BLaER1 (cell line): ENCODE results near the gene DLGAP1.

Experiments used
- H3K27ac ChIP-seq: shearing (Covaris generic); formaldehyde crosslinking; 2 replicates; pipeline ENCODE4 v1.8.1; 2022
- H3K27me3 ChIP-seq: shearing (Covaris generic); formaldehyde crosslinking; 2 replicates; pipeline ENCODE4 v1.8.1; 2022
- H3K36me3 ChIP-seq: shearing (Covaris generic); formaldehyde crosslinking; 2 replicates; pipeline ENCODE4 v1.8.1; 2022
- H3K4me1 ChIP-seq: shearing (Covaris generic); formaldehyde crosslinking; 2 replicates; pipeline ENCODE4 v1.8.1; 2022
- H3K4me2 ChIP-seq: shearing (Covaris generic); formaldehyde crosslinking; 2 replicates; pipeline ENCODE4 v1.8.1; 2022
- H3K4me3 ChIP-seq: shearing (Covaris generic); formaldehyde crosslinking; 2 replicates; pipeline ENCODE4 v1.8.1; 2022
- H3K9ac ChIP-seq: shearing (Covaris generic); formaldehyde crosslinking; 2 replicates; pipeline ENCODE4 v1.8.1; 2022
- H3K9me3 ChIP-seq: shearing (Covaris generic); formaldehyde crosslinking; 2 replicates; pipeline ENCODE4 v1.8.1; 2022
- H4K20me1 ChIP-seq: shearing (Covaris generic); formaldehyde crosslinking; 2 replicates; pipeline ENCODE4 v1.8.1; 2022
- Cebpa-rat ChIP-seq: shearing (Covaris generic); IDR thresholded peaks from 2 replicates; pipeline ENCODE4 v1.8.1; 2022

Gene DLGAP1

GRCh38 chr18:3649633-3650426 is 805.3 kb downstream of the DLGAP1 start:
- H3K9ac ChIP-seq = no peak overlapping the region
- H3K4me3 ChIP-seq = no peak overlapping the region
- no peak for TF ChIP-seq Cebpa-rat
- H3K27me3 ChIP-seq = no peaks in the 10 kb centered on the region
- no peaks in the 10 kb centered on the region for H3K9me3 ChIP-seq
- no peak overlapping the region for H3K4me2 ChIP-seq
- H3K36me3 ChIP-seq = no peaks in the 10 kb centered on the region
- H3K27ac ChIP-seq = no peak overlapping the region
- H4K20me1 ChIP-seq = no peaks in the 10 kb centered on the region
- H3K4me1 ChIP-seq = peaks cover 11% of the 10 kb centered on the region; the same call in 1 of the 2 replicates

DNA sequence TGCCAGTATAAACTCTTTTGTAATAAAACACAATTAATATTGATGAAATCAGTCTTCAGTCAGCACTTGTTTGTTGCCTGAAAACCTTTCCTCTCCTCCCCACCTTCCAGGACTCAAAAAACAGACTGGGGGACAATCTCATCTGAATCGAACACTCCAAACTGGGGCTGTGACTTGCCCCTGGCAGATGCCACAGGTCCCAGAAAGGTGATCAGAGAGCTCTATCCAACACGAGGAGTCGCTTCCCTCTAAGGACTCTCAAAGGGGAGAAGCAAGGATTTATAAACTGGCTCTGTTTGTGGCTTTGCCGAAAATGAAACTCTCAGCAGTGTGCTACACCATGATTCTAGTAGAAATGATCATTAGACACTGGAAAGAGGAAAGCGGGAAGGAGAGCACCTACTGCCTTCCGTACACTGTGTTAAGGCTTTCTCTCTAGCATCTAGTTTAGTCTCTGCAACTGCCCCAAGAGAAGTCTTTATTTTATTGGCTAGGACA is 805.9 kb downstream of the DLGAP1 start:
- Histone ChIP-seq H3K9me3 (no peaks in the 10 kb centered on the region), H3K36me3 (no peaks in the 10 kb centered on the region), H4K20me1 (no peaks in the 10 kb centered on the region), H3K9ac (no peak overlapping the region), H3K27me3 (no peaks in the 10 kb centered on the region), H3K4me1 (peaks cover 11% of the 10 kb centered on the region; the same call in 1 of the 2 replicates), H3K27ac (no peak overlapping the region), H3K4me2 (no peak overlapping the region), H3K4me3 (no peak overlapping the region)
- no peak for TF ChIP-seq Cebpa-rat

DNA sequence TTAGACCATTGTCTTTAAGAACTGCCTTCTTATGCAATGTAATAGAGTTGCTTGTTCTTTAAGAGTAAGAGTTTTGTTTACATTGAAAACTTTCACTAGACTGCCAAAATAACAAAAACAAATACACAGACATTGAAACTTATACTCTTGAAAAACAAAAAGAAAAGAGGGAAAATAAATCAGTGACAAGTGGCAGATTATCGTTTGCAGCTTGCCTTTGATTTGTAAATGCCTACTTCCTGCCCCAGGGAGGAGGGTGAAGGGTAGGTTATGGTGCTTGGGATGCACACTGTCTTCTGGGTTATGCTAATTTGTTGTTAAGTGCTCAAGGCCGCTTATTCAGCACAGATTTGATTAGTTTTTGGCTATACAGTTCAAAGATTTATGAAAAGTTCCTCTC is 806.5 kb downstream of the DLGAP1 start:
- no peaks in the 10 kb centered on the region for H3K27me3 ChIP-seq
- H3K27ac ChIP-seq = no peak overlapping the region
- no peaks in the 10 kb centered on the region for H3K9me3 ChIP-seq
- H3K9ac ChIP-seq = no peak overlapping the region
- TF ChIP-seq Cebpa-rat = no peak
- no peak overlapping the region for H3K4me2 ChIP-seq
- H3K4me1 ChIP-seq = peaks cover 11% of the 10 kb centered on the region; the same call in 1 of the 2 replicates
- H3K36me3 ChIP-seq = no peaks in the 10 kb centered on the region
- no peaks in the 10 kb centered on the region for H4K20me1 ChIP-seq
- H3K4me3 ChIP-seq = no peak overlapping the region

DNA sequence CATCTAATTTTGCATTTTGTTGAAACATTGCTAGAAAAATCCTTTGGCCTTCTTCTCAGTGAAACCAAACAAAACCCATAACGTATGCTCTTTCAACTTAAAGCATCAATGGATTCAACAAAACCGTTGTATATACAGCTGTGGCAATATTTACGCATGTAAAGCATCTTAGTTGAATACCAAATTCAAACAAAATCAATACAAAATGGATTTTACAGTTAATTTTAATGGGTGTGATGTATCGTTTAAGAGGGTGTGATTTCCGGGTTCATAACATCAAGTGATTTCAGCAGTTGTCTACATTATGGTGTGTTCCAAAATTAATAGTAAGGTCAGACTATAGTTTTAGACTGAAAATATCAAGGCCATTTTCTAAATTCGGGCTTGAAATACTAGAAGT is 806.9 kb downstream of the DLGAP1 start:
- H3K4me3 ChIP-seq = no peak overlapping the region
- no peak overlapping the region for H3K9ac ChIP-seq
- TF ChIP-seq Cebpa-rat = no peak
- H3K36me3 ChIP-seq = no peaks in the 10 kb centered on the region
- no peaks in the 10 kb centered on the region for H4K20me1 ChIP-seq
- H3K27ac ChIP-seq = no peak overlapping the region
- H3K4me2 ChIP-seq = no peak overlapping the region
- H3K4me1 ChIP-seq = peaks cover 11% of the 10 kb centered on the region; the same call in 1 of the 2 replicates
- no peaks in the 10 kb centered on the region for H3K27me3 ChIP-seq
- H3K9me3 ChIP-seq = no peaks in the 10 kb centered on the region

DNA sequence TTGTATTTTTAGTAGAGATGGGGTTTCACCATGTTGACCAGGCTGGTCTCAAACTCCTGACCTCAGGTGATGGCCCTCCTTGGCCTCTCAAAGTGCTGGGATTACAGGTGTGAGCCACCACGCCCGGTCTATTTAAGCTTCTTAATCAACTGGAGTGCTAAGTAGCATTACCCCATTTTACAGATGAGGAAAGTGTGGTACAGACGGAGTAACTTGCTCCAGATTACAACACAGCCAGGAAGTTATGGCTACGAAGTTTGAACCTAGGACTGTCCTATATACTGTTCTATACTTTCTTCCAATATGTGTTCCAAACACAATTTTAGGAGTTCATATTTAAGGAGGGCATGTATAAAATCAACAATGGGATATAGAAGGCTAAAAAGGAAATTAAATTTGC is 807.5 kb downstream of the DLGAP1 start:
- H3K27me3 ChIP-seq = no peaks in the 10 kb centered on the region
- no peak for TF ChIP-seq Cebpa-rat
- H3K4me3 ChIP-seq = no peak overlapping the region
- H3K4me2 ChIP-seq = no peak overlapping the region
- H3K36me3 ChIP-seq = no peaks in the 10 kb centered on the region
- no peak overlapping the region for H3K27ac ChIP-seq
- peaks cover 8% of the 10 kb centered on the region; the same call in 1 of the 2 replicates for H3K4me1 ChIP-seq
- H3K9ac ChIP-seq = no peak overlapping the region
- no peaks in the 10 kb centered on the region for H3K9me3 ChIP-seq
- no peaks in the 10 kb centered on the region for H4K20me1 ChIP-seq

DNA sequence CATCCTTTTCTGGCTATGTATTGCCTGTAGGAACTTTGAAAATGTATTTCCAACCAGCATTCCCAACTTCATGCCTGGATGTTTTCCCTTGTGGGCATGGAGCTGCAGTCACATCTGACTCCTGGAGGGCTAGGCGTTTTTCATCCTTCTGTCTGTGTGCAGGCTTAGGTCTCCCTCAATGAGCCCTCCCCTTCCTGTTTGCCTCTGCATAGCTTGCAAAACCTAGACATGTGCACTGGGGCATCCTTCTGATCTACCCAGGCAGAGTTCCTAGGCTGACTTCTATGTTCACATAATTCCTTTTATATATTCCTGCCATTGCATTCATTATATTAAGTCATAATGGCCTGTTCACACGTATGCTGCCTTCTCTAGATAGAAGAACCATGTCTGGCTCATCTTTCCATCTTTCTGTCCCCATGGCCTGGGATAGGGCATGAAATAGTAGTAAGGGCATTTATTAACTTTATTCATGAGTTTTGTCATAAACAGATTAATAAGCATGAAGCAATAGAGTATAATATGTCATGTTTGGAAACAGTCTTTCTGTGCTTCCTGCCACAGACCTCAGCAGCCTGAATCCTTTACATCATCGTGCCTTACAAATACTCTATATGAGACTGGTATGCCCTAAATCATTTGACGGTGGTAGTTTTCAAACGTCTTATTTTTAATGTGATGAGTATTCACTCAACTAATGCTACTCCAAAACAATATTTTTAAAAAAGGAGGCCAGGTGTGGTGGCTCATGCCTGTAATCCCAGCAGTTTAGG is 809.5 kb downstream of the DLGAP1 start:
- no peak overlapping the region for H3K4me3 ChIP-seq
- H3K4me2 ChIP-seq = no peak overlapping the region
- H3K27ac ChIP-seq = no peak overlapping the region
- no peaks in the 10 kb centered on the region for H3K27me3 ChIP-seq
- no peaks in the 10 kb centered on the region for H3K9me3 ChIP-seq
- no peaks in the 10 kb centered on the region for H3K4me1 ChIP-seq
- no peaks in the 10 kb centered on the region for H3K36me3 ChIP-seq
- TF ChIP-seq Cebpa-rat = no peak
- H3K9ac ChIP-seq = no peak overlapping the region
- no peaks in the 10 kb centered on the region for H4K20me1 ChIP-seq

DNA sequence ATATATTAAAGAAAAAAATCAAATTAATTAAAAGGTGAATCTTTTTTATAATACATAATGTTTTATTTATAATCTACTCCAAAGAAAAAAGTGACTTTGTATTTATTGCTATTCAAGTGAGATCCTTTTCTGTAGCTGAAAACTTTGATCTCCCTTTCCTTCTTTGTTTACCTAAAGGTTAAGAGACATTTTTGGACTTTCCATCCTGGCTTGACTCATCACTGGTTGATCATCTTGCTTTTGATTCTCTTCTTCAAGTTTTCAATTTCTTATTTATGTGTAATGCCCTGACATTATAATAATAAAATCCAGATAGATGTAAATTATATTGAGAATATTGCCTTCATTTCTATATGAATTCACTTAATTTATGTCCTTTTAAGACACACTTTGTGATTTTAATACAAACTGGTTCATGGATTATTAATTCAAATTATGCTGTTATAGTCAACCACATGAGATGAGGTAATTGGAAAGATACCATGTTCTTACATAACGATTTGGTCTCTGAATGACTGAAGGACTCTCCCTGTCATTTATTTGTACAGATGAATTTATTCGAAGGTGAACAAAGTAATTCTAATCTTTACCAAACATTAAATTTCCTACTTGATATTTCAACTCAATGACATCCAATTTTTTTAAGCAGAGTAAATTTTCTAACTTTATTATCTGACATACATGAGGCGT is 820.7 kb downstream of the DLGAP1 start:
- H3K27ac ChIP-seq = no peak overlapping the region
- no peaks in the 10 kb centered on the region for H3K36me3 ChIP-seq
- no peaks in the 10 kb centered on the region for H3K4me1 ChIP-seq
- H3K4me3 ChIP-seq = no peak overlapping the region
- no peak for TF ChIP-seq Cebpa-rat
- no peaks in the 10 kb centered on the region for H4K20me1 ChIP-seq
- no peaks in the 10 kb centered on the region for H3K9me3 ChIP-seq
- H3K9ac ChIP-seq = no peak overlapping the region
- no peaks in the 10 kb centered on the region for H3K27me3 ChIP-seq
- H3K4me2 ChIP-seq = no peak overlapping the region

DNA sequence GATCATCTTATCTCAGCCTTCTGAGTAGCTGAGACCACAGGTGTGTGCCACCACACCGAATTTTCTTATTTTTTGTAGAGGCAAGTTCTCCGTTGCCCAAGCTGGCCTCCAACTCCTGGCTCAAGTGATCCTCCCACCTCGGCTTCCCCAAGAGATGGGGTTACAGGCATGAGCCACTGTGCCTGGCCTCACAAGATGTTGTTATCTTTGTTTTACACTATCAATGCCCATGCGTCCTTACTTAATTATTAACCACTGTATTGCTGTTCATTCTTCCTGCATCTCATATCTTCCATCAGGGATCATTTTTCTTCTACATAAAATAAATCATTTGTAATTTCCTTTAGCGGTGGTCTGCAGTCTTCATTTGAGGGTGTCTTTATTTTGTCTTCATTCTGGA is 823.2 kb downstream of the DLGAP1 start:
- Histone ChIP-seq H3K9me3 (no peaks in the 10 kb centered on the region), H3K4me1 (no peaks in the 10 kb centered on the region), H3K4me2 (no peak overlapping the region), H3K4me3 (no peak overlapping the region), H3K36me3 (no peaks in the 10 kb centered on the region), H3K27ac (no peak overlapping the region), H3K9ac (no peak overlapping the region), H3K27me3 (no peaks in the 10 kb centered on the region), H4K20me1 (no peaks in the 10 kb centered on the region)
- no peak for TF ChIP-seq Cebpa-rat

DNA sequence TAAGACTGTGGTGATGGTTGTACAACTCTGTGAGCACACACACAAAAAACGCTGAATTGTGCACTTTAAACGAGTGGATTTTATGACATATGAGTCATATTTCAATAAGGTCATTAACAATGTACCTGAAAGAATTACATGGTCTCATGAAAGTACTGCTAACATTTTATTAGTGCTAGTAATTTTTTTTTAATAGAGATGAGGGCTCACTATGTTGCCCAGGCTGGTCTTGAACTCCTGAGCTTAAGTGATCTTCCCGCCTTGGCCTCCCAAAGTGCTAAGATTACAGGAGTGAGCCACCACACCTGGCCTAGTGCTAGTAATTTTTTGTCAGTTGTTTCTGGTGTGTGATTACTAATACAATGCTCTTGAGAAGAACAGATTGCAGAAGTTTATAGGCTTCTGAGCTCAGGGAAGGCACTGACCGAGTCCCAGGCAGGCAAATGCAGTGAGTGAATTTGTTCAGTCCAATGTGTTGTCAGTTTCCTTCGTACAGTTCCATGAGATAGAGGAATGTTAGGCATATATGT is 828.1 kb downstream of the DLGAP1 start:
- H3K27ac ChIP-seq = no peak overlapping the region
- peaks cover 13% of the 10 kb centered on the region for H3K4me1 ChIP-seq
- no peak overlapping the region for H3K4me2 ChIP-seq
- no peaks in the 10 kb centered on the region for H3K36me3 ChIP-seq
- no peaks in the 10 kb centered on the region for H3K27me3 ChIP-seq
- TF ChIP-seq Cebpa-rat = no peak
- H3K9ac ChIP-seq = no peak overlapping the region
- H4K20me1 ChIP-seq = no peaks in the 10 kb centered on the region
- H3K9me3 ChIP-seq = no peaks in the 10 kb centered on the region
- H3K4me3 ChIP-seq = no peak overlapping the region
